ENCODE results near the gene TRDMT1.
A peak's percentile ranks its signal among the peaks of the same experiment; 100 is the strongest.

Gene TRDMT1

DNA sequence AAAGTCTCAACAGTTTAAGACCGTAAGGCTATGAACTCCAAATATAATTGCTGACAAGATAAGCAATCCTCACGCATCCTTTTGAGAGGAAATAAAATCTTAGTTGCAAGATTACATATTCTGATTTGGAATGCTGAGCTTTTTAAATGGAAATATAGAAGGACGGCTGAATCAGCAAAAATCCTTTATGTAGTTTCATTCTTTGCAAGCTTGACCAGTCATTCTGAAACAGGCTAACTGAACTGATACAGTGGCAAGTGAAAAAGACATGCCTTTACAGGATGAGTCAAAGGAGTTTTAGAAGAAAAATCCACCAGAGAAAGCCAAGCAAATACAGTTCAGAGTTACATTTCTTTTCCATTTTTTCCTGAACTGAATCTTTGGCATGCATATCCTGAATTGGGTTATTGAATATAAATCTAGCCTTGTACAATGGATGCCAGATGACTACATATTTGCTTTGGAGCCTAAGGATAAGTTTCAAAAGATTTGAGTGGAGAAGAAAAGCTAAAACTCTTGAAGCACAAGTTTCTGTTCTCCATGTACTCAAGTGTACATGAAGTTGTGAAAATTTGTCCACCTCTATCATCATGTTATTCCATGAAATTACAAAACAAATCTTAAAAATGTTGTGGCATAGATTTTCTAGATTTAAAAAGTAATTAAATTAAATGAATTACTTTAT is 30.9 kb upstream of the TRDMT1 start:
- no peak for DNase-seq (ENCODE audit: low read depth in 2 of 3, low spot score in 2 of 3)

DNA sequence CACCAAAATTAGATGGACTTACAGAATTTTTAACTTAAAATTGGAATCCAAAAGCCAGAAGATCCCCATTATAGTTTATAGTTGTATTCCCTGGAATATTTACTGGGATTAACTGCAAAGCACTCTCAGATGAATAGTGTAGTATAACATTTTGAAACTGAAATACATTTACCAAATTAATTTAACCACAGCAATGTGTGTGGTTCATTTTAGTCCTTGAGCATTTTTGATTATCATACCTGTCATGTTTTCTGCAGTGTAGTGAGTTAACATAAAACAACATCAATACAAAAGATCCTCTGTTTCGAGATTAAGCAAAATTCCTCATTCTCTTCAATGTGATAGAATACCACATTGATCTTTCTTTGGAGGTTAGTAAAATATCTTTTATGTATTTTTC is 30.3 kb upstream of the TRDMT1 start:
- no peak for DNase-seq (ENCODE audit: low read depth in 2 of 3, low spot score in 2 of 3)

DNA sequence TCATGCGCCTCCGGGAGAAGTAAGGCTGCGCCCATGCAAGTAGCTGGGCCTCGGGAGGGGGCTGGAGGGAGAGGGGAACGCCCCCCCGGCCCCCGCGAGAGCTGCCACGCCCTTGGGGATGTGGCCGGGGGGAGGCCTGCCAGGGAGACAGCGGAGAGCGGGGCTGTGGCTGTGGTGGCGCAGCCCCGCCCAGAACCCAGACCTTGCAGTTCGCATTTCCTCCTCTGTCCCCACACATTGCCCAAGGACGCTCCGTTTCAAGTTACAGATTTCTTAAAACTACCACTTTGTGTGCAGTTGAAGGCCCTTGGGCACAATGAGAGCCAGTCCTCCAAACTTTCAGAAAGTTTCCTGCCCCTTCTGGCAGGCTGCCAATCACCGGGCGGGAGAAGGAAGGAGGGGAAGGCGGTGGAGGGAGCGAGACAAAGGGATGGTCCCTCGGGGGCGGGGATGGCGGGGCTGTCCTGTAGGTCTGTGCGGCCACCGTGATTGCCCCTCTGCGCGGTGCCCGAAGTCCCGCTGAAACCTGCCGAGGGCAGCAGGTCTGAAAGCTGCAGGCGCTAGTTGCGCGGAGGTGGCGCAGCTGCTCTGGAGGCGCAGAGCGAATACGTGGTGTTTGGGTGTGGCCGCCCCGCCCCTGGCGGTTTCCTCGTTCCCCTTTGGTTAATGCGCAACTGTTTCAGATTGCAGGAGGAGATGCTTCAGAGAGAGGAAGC is 28.7 kb upstream of the TRDMT1 start:
- DNase-seq (ENCODE audit: low read depth in 2 of 3, low spot score in 2 of 3): peak; percentile 61 to 73 (median 66)

DNA sequence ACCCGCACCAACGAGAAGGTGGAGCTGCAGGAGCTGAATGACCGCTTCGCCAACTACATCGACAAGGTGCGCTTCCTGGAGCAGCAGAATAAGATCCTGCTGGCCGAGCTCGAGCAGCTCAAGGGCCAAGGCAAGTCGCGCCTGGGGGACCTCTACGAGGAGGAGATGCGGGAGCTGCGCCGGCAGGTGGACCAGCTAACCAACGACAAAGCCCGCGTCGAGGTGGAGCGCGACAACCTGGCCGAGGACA is 28.2 kb upstream of the TRDMT1 start:
- DNase-seq (ENCODE audit: low read depth in 2 of 3, low spot score in 2 of 3): peak in 1 of 3 experiments; percentile 20

DNA sequence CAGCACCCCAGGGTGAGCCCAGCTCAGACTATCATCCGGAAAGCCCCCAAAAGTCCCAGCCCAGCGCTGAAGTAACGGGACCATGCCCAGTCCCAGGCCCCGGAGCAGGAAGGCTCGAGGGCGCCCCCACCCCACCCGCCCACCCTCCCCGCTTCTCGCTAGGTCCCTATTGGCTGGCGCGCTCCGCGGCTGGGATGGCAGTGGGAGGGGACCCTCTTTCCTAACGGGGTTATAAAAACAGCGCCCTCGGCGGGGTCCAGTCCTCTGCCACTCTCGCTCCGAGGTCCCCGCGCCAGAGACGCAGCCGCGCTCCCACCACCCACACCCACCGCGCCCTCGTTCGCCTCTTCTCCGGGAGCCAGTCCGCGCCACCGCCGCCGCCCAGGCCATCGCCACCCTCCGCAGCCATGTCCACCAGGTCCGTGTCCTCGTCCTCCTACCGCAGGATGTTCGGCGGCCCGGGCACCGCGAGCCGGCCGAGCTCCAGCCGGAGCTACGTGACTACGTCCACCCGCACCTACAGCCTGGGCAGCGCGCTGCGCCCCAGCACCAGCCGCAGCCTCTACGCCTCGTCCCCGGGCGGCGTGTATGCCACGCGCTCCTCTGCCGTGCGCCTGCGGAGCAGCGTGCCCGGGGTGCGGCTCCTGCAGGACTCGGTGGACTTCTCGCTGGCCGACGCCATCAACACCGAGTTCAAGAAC is 27.7 kb upstream of the TRDMT1 start:
- DNase-seq (ENCODE audit: low read depth in 2 of 3, low spot score in 2 of 3): peak; percentile 25 to 62 (median 61)

DNA sequence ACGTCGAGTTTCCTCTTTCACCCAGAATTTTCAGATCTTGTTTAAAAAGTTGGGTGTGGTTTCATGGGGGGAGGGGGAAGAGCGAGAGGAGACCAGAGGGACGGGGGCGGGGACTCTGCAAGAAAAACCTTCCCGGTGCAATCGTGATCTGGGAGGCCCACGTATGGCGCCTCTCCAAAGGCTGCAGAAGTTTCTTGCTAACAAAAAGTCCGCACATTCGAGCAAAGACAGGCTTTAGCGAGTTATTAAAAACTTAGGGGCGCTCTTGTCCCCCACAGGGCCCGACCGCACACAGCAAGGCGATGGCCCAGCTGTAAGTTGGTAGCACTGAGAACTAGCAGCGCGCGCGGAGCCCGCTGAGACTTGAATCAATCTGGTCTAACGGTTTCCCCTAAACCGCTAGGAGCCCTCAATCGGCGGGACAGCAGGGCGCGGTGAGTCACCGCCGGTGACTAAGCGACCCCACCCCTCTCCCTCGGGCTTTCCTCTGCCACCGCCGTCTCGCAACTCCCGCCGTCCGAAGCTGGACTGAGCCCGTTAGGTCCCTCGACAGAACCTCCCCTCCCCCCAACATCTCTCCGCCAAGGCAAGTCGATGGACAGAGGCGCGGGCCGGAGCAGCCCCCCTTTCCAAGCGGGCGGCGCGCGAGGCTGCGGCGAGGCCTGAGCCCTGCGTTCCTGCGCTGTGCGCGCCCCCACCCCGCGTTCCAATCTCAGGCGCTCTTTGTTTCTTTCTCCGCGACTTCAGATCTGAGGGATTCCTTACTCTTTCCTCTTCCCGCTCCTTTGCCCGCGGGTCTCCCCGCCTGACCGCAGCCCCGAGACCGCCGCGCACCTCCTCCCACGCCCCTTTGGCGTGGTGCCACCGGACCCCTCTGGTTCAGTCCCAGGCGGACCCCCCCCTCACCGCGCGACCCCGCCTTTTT is 26.9 kb upstream of the TRDMT1 start, which contains the start of gene VIM:
Gene VIM (plus strand): TSS at position 151 of the 925 bp plus-strand sequence. CDS start 1,182 bp downstream, outside the sequence.
- DNase-seq (ENCODE audit: low read depth in 2 of 3, low spot score in 2 of 3): peak; percentile 69 to 80 (median 77)

DNA sequence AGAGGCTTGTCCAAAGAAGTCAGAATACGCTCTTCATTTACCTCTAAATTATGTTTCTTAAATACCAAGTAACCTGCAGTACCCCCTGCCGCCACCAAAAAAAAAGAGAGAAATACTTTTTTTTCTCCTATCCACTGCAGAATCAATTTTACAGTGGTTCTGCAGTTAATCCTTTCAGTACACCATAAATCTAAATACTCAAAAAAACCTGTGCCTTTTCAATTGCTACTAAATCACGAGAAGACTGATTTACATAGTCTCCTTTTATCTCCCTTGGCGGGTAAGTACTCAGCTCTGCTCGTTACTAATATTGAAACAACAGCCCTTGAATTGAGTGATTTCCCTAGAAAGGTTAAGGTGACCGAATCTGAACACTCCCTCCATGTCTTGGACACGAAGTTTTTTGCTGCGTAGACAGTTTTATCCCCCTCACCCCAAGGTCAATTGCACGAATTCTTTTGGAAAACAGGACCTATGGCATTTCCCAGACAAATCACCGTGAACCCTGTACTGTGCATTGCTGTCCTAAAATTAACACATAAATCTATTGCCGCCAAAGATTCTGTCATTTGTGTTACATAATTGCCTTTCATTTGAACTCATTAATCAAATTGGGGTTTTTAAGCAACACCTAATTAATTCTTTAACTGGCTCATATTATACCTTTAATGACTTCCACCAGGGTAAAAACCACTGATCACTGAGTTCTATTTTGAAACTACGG is 26.1 kb upstream of the TRDMT1 start:
- no peak for DNase-seq (ENCODE audit: low read depth in 2 of 3, low spot score in 2 of 3)

DNA sequence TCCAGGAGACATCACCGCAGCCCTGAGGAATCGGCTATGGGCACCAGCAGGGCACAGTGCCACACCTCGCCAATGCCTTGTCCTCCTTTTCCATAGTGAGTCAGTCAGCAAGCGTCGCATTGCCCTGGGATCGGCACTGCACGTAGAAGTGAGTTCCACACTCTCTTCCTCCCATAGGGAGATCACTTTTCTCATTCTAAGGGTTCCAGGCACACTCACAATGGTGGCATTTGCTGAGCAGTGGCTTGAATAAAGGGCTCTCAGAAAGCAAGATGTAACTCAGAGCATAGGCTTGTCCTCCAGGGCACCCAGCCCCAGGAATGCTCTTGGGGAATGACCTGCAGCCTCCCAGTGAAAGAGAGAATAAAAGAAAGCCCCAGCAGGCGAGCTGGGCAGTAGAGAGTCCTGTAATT is 25.4 kb upstream of the TRDMT1 start:
- no peak for DNase-seq (ENCODE audit: low read depth in 2 of 3, low spot score in 2 of 3)

DNA sequence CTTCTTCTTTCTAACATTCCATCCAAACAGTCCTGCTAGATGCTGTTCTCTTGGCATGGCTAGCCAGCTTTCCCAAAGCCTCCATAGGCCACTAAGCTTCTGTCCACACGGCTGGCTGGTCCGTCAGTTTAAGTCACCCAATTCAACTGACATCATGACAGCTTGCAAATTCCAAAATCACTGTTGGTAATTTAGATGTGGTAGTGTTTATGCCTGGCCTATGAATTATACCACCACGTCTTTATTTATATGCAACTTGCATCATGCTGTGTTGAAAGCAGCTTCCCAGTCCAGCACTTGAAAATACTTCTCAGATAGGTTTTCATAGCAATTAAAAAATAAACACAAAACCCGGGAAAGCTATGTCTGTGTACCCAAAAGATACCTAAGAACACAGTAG is 24.3 kb upstream of the TRDMT1 start:
- no peak for DNase-seq (ENCODE audit: low read depth in 2 of 3, low spot score in 2 of 3)

DNA sequence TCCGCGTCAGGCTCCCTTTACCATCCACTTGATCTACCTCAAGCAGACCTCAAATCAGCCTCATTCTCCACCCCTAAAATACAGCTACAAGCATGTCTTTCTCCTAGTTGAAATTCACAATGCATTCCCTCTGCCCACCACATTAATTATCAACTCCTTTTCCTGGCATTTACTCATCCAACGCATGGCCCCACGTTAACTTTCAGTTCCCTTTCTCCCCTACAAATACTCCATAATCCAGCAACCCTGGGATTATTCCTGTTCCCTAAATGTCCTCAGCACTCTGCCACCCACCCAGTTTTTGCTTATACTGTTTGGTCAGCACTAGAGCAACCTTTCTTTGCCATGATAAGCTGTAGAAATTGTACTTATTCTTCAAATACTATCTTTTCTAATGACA is 20.9 kb upstream of the TRDMT1 start:
- no peak for DNase-seq (ENCODE audit: low read depth in 2 of 3, low spot score in 2 of 3)

DNA sequence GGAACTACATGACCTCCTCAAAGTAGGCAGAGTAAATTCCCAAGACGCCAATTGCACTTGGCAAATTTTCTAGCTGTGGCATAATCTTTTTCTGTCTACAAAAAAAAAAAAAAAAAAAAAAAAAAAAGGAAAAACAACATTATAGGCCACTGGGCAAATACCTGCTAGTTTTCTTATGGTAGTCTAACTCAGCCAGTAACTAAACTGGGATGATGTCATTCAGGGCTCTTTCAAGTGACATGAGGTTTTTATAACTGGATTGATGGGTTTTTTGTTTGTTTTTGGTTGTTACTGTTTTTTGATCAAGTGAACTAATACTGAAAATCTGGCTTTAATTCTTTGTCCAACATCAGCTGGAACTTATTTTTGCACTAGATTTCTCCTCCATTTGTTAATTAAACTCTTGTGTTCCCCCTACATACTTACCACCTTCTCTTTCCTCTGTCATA is 19.2 kb upstream of the TRDMT1 start:
- no peak for DNase-seq (ENCODE audit: low read depth in 2 of 3, low spot score in 2 of 3)

DNA sequence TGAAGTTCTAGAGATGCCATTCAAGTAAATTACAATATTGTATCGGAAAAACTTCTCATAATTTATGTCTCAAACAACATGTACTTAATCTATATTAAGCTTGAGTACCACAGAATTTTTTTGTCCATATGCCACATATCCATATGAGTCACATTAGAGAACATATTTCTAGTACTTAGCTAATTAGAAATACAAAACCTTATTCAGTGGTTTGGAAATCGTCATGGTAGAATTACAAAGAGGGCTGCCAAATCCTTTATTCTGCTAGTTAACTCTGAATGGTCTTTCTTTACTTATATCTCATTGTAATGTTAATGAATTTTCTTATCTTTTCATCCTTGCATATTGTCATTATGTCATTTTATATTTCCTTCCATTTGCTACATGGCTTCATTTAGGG is 17.6 kb upstream of the TRDMT1 start:
- DNase-seq (ENCODE audit: low read depth in 2 of 3, low spot score in 2 of 3): no peak

DNA sequence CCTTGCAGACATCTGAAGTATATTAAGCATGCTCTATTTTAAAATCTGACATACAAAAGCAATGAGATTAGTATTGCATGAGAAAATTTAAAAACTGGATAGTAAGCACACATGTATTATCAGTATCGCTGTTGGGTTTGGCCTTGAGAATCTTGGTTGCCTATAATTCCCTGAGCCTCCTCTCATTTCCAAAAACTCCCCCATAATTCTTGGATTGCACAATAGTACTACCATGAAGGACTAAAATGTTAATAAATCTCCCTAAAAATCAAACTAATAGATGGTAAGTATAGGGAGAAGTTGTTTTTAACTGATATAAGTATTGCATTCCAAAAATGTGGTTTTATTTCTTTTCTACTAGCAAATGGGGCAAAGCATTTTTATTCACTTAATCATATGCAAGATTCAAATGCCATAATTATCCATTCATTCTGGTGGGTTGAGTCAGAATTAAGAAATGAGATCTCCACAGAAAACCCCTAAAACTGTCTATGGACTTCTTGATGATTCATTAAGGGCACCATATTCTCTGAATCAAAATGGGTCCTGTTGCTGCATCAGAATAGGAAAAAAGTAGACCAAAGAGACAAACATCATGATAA is 16.3 kb upstream of the TRDMT1 start:
- no peak for DNase-seq (ENCODE audit: low read depth in 2 of 3, low spot score in 2 of 3)

DNA sequence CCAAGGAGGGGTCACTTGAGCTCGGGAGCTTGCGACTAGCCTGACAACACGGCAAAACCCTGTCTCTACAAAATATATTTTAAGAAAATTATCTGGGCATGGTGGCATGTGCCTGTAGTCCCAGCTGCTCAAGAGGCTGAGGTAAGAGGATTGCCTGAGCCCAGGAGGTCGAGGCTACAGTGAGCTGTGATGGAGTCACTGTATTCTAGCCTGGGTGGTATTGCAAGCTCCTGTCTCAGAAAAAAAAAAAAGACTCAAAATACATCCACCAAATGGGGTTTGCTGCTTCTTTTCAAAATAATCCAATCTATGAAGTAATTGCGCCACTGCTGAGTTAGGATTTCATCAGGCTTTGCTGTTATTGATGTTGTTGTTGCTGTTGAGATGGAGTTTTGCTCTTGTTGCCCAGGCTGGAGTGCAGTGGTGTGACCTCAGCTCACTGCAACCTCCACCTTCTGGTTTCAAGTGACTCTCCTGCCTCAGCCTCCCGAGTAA is 15.5 kb upstream of the TRDMT1 start:
- DNase-seq (ENCODE audit: low read depth in 2 of 3, low spot score in 2 of 3): no peak

DNA sequence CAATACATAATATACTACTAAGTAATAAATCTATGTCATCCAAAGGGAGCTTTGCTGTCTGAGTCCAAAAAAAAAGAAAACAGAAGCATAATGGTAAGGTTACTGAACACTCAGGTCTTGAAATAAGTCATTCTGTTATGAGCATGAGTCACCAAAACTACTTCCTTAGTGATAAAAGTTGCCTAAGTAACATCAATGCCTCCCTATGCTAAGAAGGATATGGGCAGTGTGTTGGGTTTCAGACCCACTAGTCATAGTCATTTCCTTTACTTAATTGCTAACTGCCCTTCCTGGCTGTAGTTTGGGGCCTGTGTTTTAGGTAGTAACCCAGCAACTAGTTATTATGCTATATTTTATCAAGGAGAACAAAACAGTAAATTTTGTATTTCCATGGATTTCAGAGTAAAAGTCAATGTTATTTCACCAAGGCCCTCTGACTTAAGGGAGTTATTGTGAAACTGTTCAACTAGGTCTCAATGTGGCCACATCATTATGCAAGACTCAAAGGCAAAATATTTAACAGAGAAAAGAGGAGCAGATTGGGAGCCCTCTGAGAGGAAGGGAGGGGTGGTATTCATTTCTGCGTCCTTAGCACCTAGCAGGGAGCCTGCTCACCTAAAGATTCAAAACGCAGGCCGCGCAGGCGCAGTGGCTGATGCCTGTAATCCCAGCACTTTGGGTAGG is 14.9 kb upstream of the TRDMT1 start:
- DNase-seq (ENCODE audit: low read depth in 2 of 3, low spot score in 2 of 3): no peak

DNA sequence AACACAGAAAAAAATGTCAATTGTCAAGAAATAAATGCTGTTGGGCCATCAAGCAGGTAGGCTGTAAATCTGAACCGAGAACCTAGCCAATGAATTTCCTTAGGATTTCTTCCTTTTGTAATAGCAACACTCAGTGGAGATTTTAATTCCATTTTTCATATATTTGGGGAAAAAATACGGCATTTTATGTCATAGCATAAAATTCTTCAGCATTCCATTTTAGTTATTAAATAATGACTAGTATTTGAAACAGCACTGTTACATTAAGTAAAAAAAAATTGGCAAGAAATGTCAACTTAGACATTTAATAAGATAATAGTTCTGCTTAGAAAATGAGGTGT is 14.3 kb upstream of the TRDMT1 start:
- no peak for DNase-seq (ENCODE audit: low read depth in 2 of 3, low spot score in 2 of 3)

DNA sequence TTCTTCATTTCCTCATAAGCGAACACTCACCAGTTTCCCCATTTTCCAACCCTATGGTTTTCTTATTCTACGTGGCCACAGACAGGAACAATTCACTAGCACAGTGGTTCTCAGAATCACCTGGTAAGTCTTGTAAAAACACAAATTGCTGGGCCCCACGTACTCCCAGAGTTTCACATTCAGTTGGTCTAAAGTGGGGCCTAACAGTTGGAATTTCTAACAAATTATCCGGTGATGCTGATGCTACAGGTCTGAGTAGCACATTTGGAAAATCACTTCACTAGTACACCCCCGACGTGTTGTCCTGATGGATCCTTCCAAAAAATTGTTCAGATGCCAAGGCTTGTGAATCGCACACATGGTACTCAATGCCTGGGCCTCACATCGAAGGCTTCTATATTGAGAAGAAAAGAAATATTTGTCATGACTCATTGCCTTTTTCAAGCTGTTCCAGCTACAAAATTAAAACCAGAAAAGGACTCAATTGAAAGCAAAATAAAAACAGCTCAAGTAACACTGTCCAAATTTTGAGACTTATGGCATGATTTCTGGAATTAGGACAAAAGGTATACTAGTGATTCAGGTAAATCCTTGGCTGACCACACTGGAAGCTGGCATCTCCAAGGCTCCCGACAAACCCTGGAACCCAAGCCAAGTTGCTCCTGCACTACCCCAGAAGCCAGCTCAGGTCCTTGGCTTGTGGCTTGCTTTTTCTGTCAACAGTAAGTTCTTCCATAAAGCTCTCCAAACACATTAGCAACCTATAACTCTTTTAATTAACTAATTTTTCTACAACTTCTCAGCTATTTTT is 13.7 kb upstream of the TRDMT1 start:
- DNase-seq (ENCODE audit: low read depth in 2 of 3, low spot score in 2 of 3): no peak

DNA sequence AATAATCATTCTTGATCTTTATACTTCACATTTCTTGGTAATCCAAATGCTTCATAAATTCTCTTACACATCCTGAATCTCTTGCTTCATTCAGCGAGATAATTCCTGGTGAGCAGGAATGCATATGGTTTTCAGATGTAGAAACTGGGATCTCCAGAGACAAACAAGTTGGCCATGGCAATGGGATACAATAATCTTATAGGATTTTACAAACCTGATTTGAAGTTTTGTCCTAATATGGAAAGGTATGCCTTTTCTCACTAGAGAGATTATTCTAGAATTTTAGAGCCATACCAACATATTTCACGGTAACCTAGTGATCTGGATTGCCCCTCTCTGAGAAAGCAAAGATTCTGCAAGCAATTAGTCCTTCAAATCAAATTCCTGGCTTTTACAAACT is 13.1 kb upstream of the TRDMT1 start:
- no peak for DNase-seq (ENCODE audit: low read depth in 2 of 3, low spot score in 2 of 3)
